G401 (cell line): Measurements from ENCODE around the gene PMVK. TPM values are rescaled to one million over a fixed set of nuclear protein-coding genes. Genes with fewer than 3 reads are reported as not detected.

Experiments
- DNase-seq: peaks from one replicate; pipeline ENCODE4 v3.0.0-alpha.2; 2015; ENCODE audit warnings: low spot score
- in situ Hi-C: cut with HindIII; loops from 2 replicates; pipeline ENCODE4 v1.10.0; 2016; ENCODE audit warnings: low sequenced_read_pairs, mixed read lengths
- total RNA-seq: library from RNA; depleted of rRNA; stranded (reverse); fragments of >200 nt; shearing (Covaris generic); gene quantifications from 2 replicates; pipeline ENCODE4 v1.2.3, GENCODE V29; 2014; rRNA removed

Gene PMVK
- total RNA-seq, 1 experiment from 2014 or later = 70.3 TPM

- DNase-seq = no peak
- in situ Hi-C loops = no loop called here
These were observed 50.1 kb downstream of the PMVK start for GRCh38 chr1:154886281-154887015.

- DNase-seq = no peak
- in situ Hi-C loops = no loop called here
These were observed 51.4 kb downstream of the PMVK start for GRCh38 chr1:154884869-154885701.

- no peak for DNase-seq
- in situ Hi-C loops = no loop called here
These were observed 52.3 kb downstream of the PMVK start for GRCh38 chr1:154883919-154884868.

- DNase-seq = no peak
- in situ Hi-C loops = no loop called here
These were observed 54.5 kb downstream of the PMVK start for GRCh38 chr1:154881820-154882535.

- DNase-seq = no peak
- in situ Hi-C loops = no loop called here
These were observed 55.8 kb downstream of the PMVK start for GRCh38 chr1:154880671-154881070.

GRCh38 chr1:154879038-154879421 is 57.5 kb downstream of the PMVK start:
- in situ Hi-C loops = no loop called here
- no peak for DNase-seq

GRCh38 chr1:154878371-154879037 is 58.0 kb downstream of the PMVK start:
- in situ Hi-C loops = no loop called here
- DNase-seq = peak; percentile 83

GRCh38 chr1:154877370-154877974 is 59.0 kb downstream of the PMVK start:
- DNase-seq = no peak
- in situ Hi-C loops = no loop called here

GRCh38 chr1:154876842-154877369 is 59.6 kb downstream of the PMVK start:
- in situ Hi-C loops = no loop called here
- DNase-seq = no peak

Other genes starting within 250 kb of the PMVK start
- under 0.01 and 0.64 TPM in 2 replicates for gene KCNN3, start 66.4 kb downstream of the PMVK start, total RNA-seq
- gene PBXIP1, start 19.4 kb upstream of the PMVK start, total RNA-seq = 25.9 and 36.5 TPM in 2 replicates
- gene PYGO2, start 25.1 kb upstream of the PMVK start, total RNA-seq = 16.9 and 24.2 TPM in 2 replicates
- gene SHC1, start 34.0 kb upstream of the PMVK start, total RNA-seq = 204 and 265 TPM in 2 replicates
- gene CKS1B, start 38.0 kb upstream of the PMVK start, total RNA-seq = 187 and 192 TPM in 2 replicates
- 39.9 and 49.4 TPM in 2 replicates for gene FLAD1, start 46.6 kb upstream of the PMVK start, total RNA-seq
- gene LENEP, start 56.9 kb upstream of the PMVK start, total RNA-seq = 0.74 TPM in 1 of 2 replicates, not detected in the other
- 30.6 and 33.0 TPM in 2 replicates for gene ZBTB7B, start 66.1 kb upstream of the PMVK start, total RNA-seq
- gene DCST2, start 97.1 kb upstream of the PMVK start, total RNA-seq = 0.31 TPM in 1 of 2 replicates, not detected in the other
- gene DCST1, start 97.1 kb upstream of the PMVK start, total RNA-seq = not detected in 2 replicates
- 82.2 and 92.9 TPM in 2 replicates for gene ADAM15, start 114.6 kb upstream of the PMVK start, total RNA-seq
- 14.0 and 26.2 TPM in 2 replicates for gene EFNA4, start 127.0 kb upstream of the PMVK start, total RNA-seq
- 3.3 and 5.1 TPM in 2 replicates for gene EFNA3, start 142.1 kb upstream of the PMVK start, total RNA-seq
- 2.8 and 5.3 TPM in 2 replicates for gene EFNA1, start 191.2 kb upstream of the PMVK start, total RNA-seq
- gene SLC50A1, start 199.1 kb upstream of the PMVK start, total RNA-seq = 15.9 and 19.8 TPM in 2 replicates
- gene DPM3, start 203.8 kb upstream of the PMVK start, total RNA-seq = 83.3 and 104 TPM in 2 replicates
- gene KRTCAP2, start 236.6 kb upstream of the PMVK start, total RNA-seq = 177 and 223 TPM in 2 replicates
- gene TRIM46, start 237.1 kb upstream of the PMVK start, total RNA-seq = 0.14 and 0.37 TPM in 2 replicates